Frontal cortex (tissue), 4 donors: Measurements from ENCODE around the gene TGFBR3. TPM values are rescaled to one million over a fixed set of nuclear protein-coding genes. Genes with fewer than 3 reads are reported as not detected.
A peak's percentile ranks its signal among the peaks of the same experiment; 100 is the strongest.

ENCODE experiments used
- DNase-seq, 2 donors: peaks; one replicate each; pipeline ENCODE4 v3.0.0; 2012; ENCODE audit warnings: low spot score in 2 of 2
- FAIRE-seq: peaks from 2 replicates; lab custom pipeline; 2012; peaks lifted over from hg19 to GRCh38; lab: Jason Lieb, UNC
- total RNA-seq: library from RNA; depleted of rRNA; stranded (reverse); fragments of >200 nt; gene quantifications from one replicate; pipeline ENCODE4 v1.2.3, GENCODE V29; 2014
- donor health status: control.
- donor health status: control.
- donor health status: control.

The TGFBR3 gene
- total RNA-seq = 4.9 TPM

GRCh38 chr1:91885716-91886506 is at the start of gene TGFBR3:
TGFBR3 (minus strand) TSS chr1:91886151; CDS start chr1:91861531, 24,620 bp downstream.
- peak; percentile 89 to 91 for DNase-seq
- FAIRE-seq = no peak

GRCh38 chr1:91929250-91929649 is 43.3 kb upstream of the TGFBR3 start:
- DNase-seq (no peak), FAIRE-seq (no peak)

- DNase-seq = no peak
- FAIRE-seq = no peak
These were observed 42.1 kb upstream of the TGFBR3 start for GRCh38 chr1:91928026-91928425.

- FAIRE-seq (no peak), DNase-seq (no peak)
These were observed 39.9 kb upstream of the TGFBR3 start for GRCh38 chr1:91925644-91926435.

- FAIRE-seq = no peak
- no peak for DNase-seq
These were observed 38.2 kb upstream of the TGFBR3 start for GRCh38 chr1:91924146-91924545.

- DNase-seq (no peak), FAIRE-seq (no peak)
These were observed 34.0 kb upstream of the TGFBR3 start for GRCh38 chr1:91919962-91920361.

- DNase-seq = no peak
These were observed 31.0 kb upstream of the TGFBR3 start for GRCh38 chr1:91916811-91917460.

GRCh38 chr1:91916046-91916445 is 30.1 kb upstream of the TGFBR3 start:
- DNase-seq = no peak
- no peak for FAIRE-seq

More at GRCh38 chr1:91916811-91917460, 31.0 kb upstream of the TGFBR3 start:
- FAIRE-seq = no peak

- FAIRE-seq = no peak
These were observed 27.1 kb upstream of the TGFBR3 start for GRCh38 chr1:91913018-91913417.

GRCh38 chr1:91912266-91912665 is 26.3 kb upstream of the TGFBR3 start:
- DNase-seq (no peak), FAIRE-seq (no peak)

More at GRCh38 chr1:91913018-91913417, 27.1 kb upstream of the TGFBR3 start:
- no peak for DNase-seq

GRCh38 chr1:91901231-91901630 is 15.3 kb upstream of the TGFBR3 start:
- FAIRE-seq (no peak), DNase-seq (no peak)

- FAIRE-seq = no peak
- no peak for DNase-seq
These were observed 14.6 kb upstream of the TGFBR3 start for GRCh38 chr1:91900562-91900961.

GRCh38 chr1:91897016-91897415 is 11.1 kb upstream of the TGFBR3 start:
- DNase-seq (no peak), FAIRE-seq (no peak)

- no peak for FAIRE-seq
- no peak for DNase-seq
These were observed 10.0 kb upstream of the TGFBR3 start for GRCh38 chr1:91895832-91896556.

- DNase-seq (no peak), FAIRE-seq (no peak)
These were observed 8.2 kb upstream of the TGFBR3 start for GRCh38 chr1:91894036-91894761.

GRCh38 chr1:91891969-91892368 is 6.0 kb upstream of the TGFBR3 start:
- DNase-seq (no peak), FAIRE-seq (no peak)

GRCh38 chr1:91891454-91891853 is 5.5 kb upstream of the TGFBR3 start:
- FAIRE-seq (no peak), DNase-seq (no peak)

GRCh38 chr1:91889717-91890459 is 3.9 kb upstream of the TGFBR3 start:
- no peak for FAIRE-seq

More at GRCh38 chr1:91889717-91890459, 3.9 kb upstream of the TGFBR3 start:
- DNase-seq = no peak
